Measurements from ENCODE around the gene ZNF746.

- no peak for TF ChIP-seq CTCF (conservative IDR thresholded peaks at IDR 0.05 in 1 of 2, IDR thresholded peaks at IDR 0.05 in 1 of 2; ENCODE audit: low read depth in 1 of 2, low read length in 2 of 2)
- TF ChIP-seq EZH2 (IDR thresholded peaks at IDR 0.05; ENCODE audit: low read length, missing control alignments), result no peak
Observed at GRCh38 chr7:149448961-149449360, 48.6 kb downstream of the ZNF746 start.
